HepG2 (cell line): ENCODE data around the gene COLEC12. TPM values are rescaled to one million over a fixed set of nuclear protein-coding genes. Genes with fewer than 3 reads are reported as not detected.

Experiments used
- ATAC-seq: fragments of 200-7000 bp; cut with Tn5 transposase; 3 replicates; pipeline ENCODE4 v1.9.1; 2020; ENCODE audit warnings: mild to moderate bottlenecking, moderate library complexity
- BruUV-seq: library from RNA; stranded (reverse); fragments of 400-500 nt; replicated peaks from 2 replicates; lab custom pipeline; 2021; lab: Mats Ljungman, UMichigan
- CTCF ChIA-PET: fragments of 300-600 bp; formaldehyde crosslinking; extraction: SDS; loops from one replicate; lab custom pipeline; 2021; ENCODE audit warnings: low total read pairs, inconsistent platforms, low intra/inter-chr PET ratio; lab: Yijun Ruan, JAX
- POLR2A ChIA-PET: fragments of 350-600 bp; sonication (Branson Sonifier 250); formaldehyde crosslinking; loops from one replicate; lab custom pipeline; 2020; ENCODE audit warnings: antibody characterized with exemption, inconsistent platforms; lab: Yijun Ruan, JAX
- DNase-seq: peaks from one replicate; pipeline ENCODE4 v3.0.0-alpha.2; 2015; ENCODE audit warnings: low spot score
- FAIRE-seq: peaks from 3 replicates; lab custom pipeline; 2011; peaks lifted over from hg19 to GRCh38; lab: Jason Lieb, UNC
- H2AFZ ChIP-seq: one replicate; pipeline ENCODE4 v1.6.1; 2011; ENCODE audit warnings: low read length, inconsistent platforms
- H3K27ac ChIP-seq: fragments of 300-600 bp; 3 replicates; pipeline ENCODE4 v1.8.0; 2011; ENCODE audit warnings: mixed run types, mild to moderate bottlenecking, mixed read lengths, low read length, inconsistent platforms; ENCODE audit not compliant: insufficient read depth; ENCODE audit errors: extremely low read length
- H3K27me3 ChIP-seq, 2 experiments: fragments of 200-600 bp in 1 of 2; 2 replicates in 1 of 2; 3 replicates in 1 of 2; pipeline versions ENCODE4 v1.6.0 to v1.8.0; 2011; ENCODE audit warnings: low read length in 2 of 2, mild to moderate bottlenecking in 2 of 2, moderate library complexity in 2 of 2, inconsistent platforms in 1 of 2; ENCODE audit not compliant: insufficient read depth in 2 of 2, control insufficient read depth in 1 of 2
- H3K36me3 ChIP-seq, 2 experiments: fragments of 200-600 bp in 1 of 2; replicated peaks in 1 of 2; 2 replicates in 1 of 2; 3 replicates in 1 of 2; pipeline versions ENCODE4 v1.5.1 to v1.8.0; 2011; ENCODE audit warnings: low read length in 2 of 2, inconsistent platforms in 1 of 2; ENCODE audit not compliant: insufficient read depth in 2 of 2, control insufficient read depth in 1 of 2
- H3K4me1 ChIP-seq: 2 replicates; pipeline ENCODE4 v1.5.1; 2012; ENCODE audit warnings: low read length, inconsistent platforms; ENCODE audit not compliant: insufficient read depth
- H3K4me2 ChIP-seq: 2 replicates; pipeline ENCODE4 v1.6.0; 2011; ENCODE audit warnings: low read depth, low read length, inconsistent platforms
- H3K4me3 ChIP-seq, 3 experiments: fragments of 200-600 bp in 1 of 3; sonication (generic), shearing (Covaris generic) in 1 of 3; replicated peaks in 1 of 3; 2 replicates each; pipeline ENCODE4 v1.5.1; 2011 to 2016; ENCODE audit warnings: low read length in 3 of 3, inconsistent platforms in 2 of 3, low read depth in 2 of 3, mild to moderate bottlenecking in 2 of 3, control low read depth in 1 of 3, mixed read lengths in 1 of 3; ENCODE audit not compliant: insufficient read depth in 1 of 3
- H3K79me2 ChIP-seq: one replicate; pipeline ENCODE4 v1.6.1; 2011; ENCODE audit warnings: low read length, inconsistent platforms; ENCODE audit not compliant: insufficient read depth
- H3K9ac ChIP-seq: 2 replicates; pipeline ENCODE4 v1.6.0; 2011; ENCODE audit warnings: mild to moderate bottlenecking, low read depth, low read length, inconsistent platforms; ENCODE audit not compliant: insufficient read depth
- H3K9me3 ChIP-seq: 2 replicates; pipeline ENCODE4 v1.5.1; 2012; ENCODE audit warnings: mild to moderate bottlenecking, low read length
- H4K20me1 ChIP-seq: 2 replicates; pipeline ENCODE4 v1.6.0; 2011; ENCODE audit warnings: inconsistent platforms, mild to moderate bottlenecking, low read length, moderate library complexity; ENCODE audit not compliant: insufficient read depth
- HOXD1 ChIP-seq: sonication (generic); formaldehyde crosslinking; IDR thresholded peaks from 2 replicates; pipeline ENCODE4 v1.5.0; 2020; ENCODE audit warnings: missing genetic modification reagents
- NR1H2 ChIP-seq: sonication (generic); formaldehyde crosslinking; IDR thresholded peaks from 2 replicates; pipeline ENCODE4 v1.8.1; 2022; ENCODE audit warnings: low read depth, missing genetic modification reagents, borderline replicate concordance
- NR2F6 ChIP-seq, 2 experiments: IDR thresholded peaks; 2 replicates each; pipeline ENCODE4 v1.6.1; 2016; ENCODE audit warnings: antibody characterized with exemption in 1 of 2, mild to moderate bottlenecking in 1 of 2
- SIN3A ChIP-seq: IDR thresholded peaks from 2 replicates; pipeline ENCODE4 v1.6.1; 2011; ENCODE audit warnings: low read depth, mild to moderate bottlenecking, control low read depth, low read length, borderline replicate concordance
- THAP9 ChIP-seq: sonication (generic); formaldehyde crosslinking; IDR thresholded peaks from 2 replicates; pipeline ENCODE4; 2020; ENCODE audit warnings: missing genetic modification reagents, mild to moderate bottlenecking, borderline replicate concordance
- ZBTB26 ChIP-seq: IDR thresholded peaks from 2 replicates; pipeline ENCODE4 v1.6.1; 2016; ENCODE audit warnings: missing compliant biosample characterization, missing genetic modification reagents, borderline replicate concordance
- ZFP91 ChIP-seq: sonication (generic); formaldehyde crosslinking; IDR thresholded peaks from 2 replicates; pipeline ENCODE4 v1.9.0; 2022; ENCODE audit warnings: missing genetic modification reagents, mild to moderate bottlenecking, borderline replicate concordance
- ZNF512 ChIP-seq: sonication (generic); formaldehyde crosslinking; IDR thresholded peaks from 2 replicates; pipeline ENCODE4 v1.4.0; 2020; ENCODE audit warnings: mild to moderate bottlenecking, missing genetic modification reagents
- ZNF710 ChIP-seq: sonication (generic); formaldehyde crosslinking; IDR thresholded peaks from 2 replicates; pipeline ENCODE4 v1.5.0; 2020; ENCODE audit warnings: mild to moderate bottlenecking, missing genetic modification reagents, borderline replicate concordance
- ZSCAN12 ChIP-seq: sonication (generic); formaldehyde crosslinking; IDR thresholded peaks from 2 replicates; pipeline ENCODE4 v1.9.0; 2021; ENCODE audit warnings: mild to moderate bottlenecking, missing genetic modification reagents
- WGBS: methylation state at CpG from one replicate; pipeline ENCODE4 v1.1.6; 2017; ENCODE audit warnings: low lambda C conversion rate; 5-methylcytosine and 5-hydroxymethylcytosine counted together
- in situ Hi-C: cut with HindIII; loops from 2 replicates; pipeline ENCODE4 v1.10.0; 2017; ENCODE audit warnings: low pct_unique_long_range_greater_than_20kb; ENCODE audit not compliant: extremely low pct_ligation_motif_present
- intact Hi-C: fragments of 100-400 bp; cut with micrococcal nuclease; formaldehyde crosslinking; loops from one replicate; pipeline ENCODE4 v1.10.0; 2022; ENCODE audit not compliant: unreplicated experiment
- polyA plus RNA-seq, 8 experiments: library from polyadenylated mRNA; depleted of rRNA in 3 of 8; stranded (reverse) in 7 of 8; unstranded in 1 of 8; fragments of >200 nt; fragmentation: Illumina TruSeq in 4 of 8; extraction: Trizol in 4 of 8; gene quantifications; 2 replicates each; pipeline versions ENCODE4 v1.2.1 to v1.2.3, GENCODE V29; 2011 to 2016; ENCODE audit warnings: low read depth in 4 of 8, missing spikeins in 1 of 8, mixed read lengths in 1 of 8; ENCODE audit not compliant: insufficient read depth in 1 of 8
- total RNA-seq, 5 experiments: library from RNA; depleted of rRNA; stranded (reverse); fragments of >200 nt; fragmentation: Illumina TruSeq; extraction: Trizol; gene quantifications; 2 replicates each; pipeline ENCODE4 v1.2.3, GENCODE V29; 2016; ENCODE audit warnings: low read depth in 1 of 5

The COLEC12 gene
- total and polyA plus RNA-seq, 2 of the 13 experiments (the other 11 are each of a cell fraction or from before 2014, with no cell fraction given) = 0.02 to 0.11 TPM

GRCh38 chr18:425106-425745 lies 75.3 kb downstream of the COLEC12 start (continued):
- no peak for TF ChIP-seq THAP9 (CRISPR knock-in tag)
- no peak for TF ChIP-seq ZNF710 (CRISPR knock-in tag)
- no peak for TF ChIP-seq SIN3A
- no peak for TF ChIP-seq ZFP91 (CRISPR knock-in tag)

- Histone ChIP-seq H3K4me3 (no peak overlapping the region), H3K36me3 (no peaks in the 10 kb centered on the region), H4K20me1 (no peaks in the 10 kb centered on the region), H3K9ac (no peak overlapping the region), H3K9me3 (no peaks in the 10 kb centered on the region), H3K27ac (no peak overlapping the region), H3K4me2 (no peak overlapping the region), H2AFZ (no peak overlapping the region), H3K4me1 (no peaks in the 10 kb centered on the region), H3K27me3 (no peaks in the 10 kb centered on the region), H3K79me2 (no peaks in the 10 kb centered on the region)
- DNase-seq = no peak
- in situ Hi-C loops (no loop called here), intact Hi-C loops (no loop called here)
- CTCF ChIA-PET = no interaction called here
- 71% methylated on average over 5 of the region's 5 CpGs for WGBS
- FAIRE-seq = no peak
- POLR2A ChIA-PET = no interaction called here
- BruUV-seq = no TSS peak
- no peak for ATAC-seq
- no peak for TF ChIP-seq ZSCAN12 (CRISPR knock-in tag)
- no peak for TF ChIP-seq NR2F6 (IDR thresholded peaks at IDR 0.05)
- no peak for TF ChIP-seq NR2F6 (CRISPR knock-in tag; IDR thresholded peaks at IDR 0.05)
- no peak for TF ChIP-seq NR1H2
- no peak for TF ChIP-seq HOXD1 (CRISPR knock-in tag)
- TF ChIP-seq ZBTB26 (CRISPR knock-in tag) = no peak
- no peak for TF ChIP-seq ZNF512
Observed at GRCh38 chr18:424668-425067, 75.8 kb downstream of the COLEC12 start.
